ENCODE data around the gene FRMD4B. TPM values are rescaled to one million over a fixed set of nuclear protein-coding genes. Genes with fewer than 3 reads are reported as not detected.

FRMD4B gene
- total and polyA plus RNA-seq, 9 donors, result 4.2 to 42.0 (median 16.3) TPM

- H3K9me3 ChIP-seq, result no peaks in the 10 kb centered on the region
- H3K27me3 ChIP-seq, result no peaks in the 10 kb centered on the region
- DNase-seq, result peak in 1 of 5 donors; percentile 17
- no peak for TF ChIP-seq EP300 (IDR thresholded peaks at IDR 0.05)
- no peak for TF ChIP-seq CTCF (IDR thresholded peaks at IDR 0.05)
- TF ChIP-seq POLR2A (IDR thresholded peaks at IDR 0.05), result no peak
- H3K27ac ChIP-seq, result no peak overlapping the region
- 37 to 47% (median 39%) methylated on average over 4 of the region's 4 CpGs for WGBS, 3 donors
- H3K4me3 ChIP-seq, result no peak overlapping the region
- peaks cover 2% of the 10 kb centered on the region for H3K4me1 ChIP-seq (ENCODE audit: insufficient read depth)
- H3K36me3 ChIP-seq, result no peaks in the 10 kb centered on the region
- intact Hi-C loops (cut with DNase I), result loop anchor here in 1 of 4 donors (10.0 kb wide), 1 partner anchor 99 kb away; no protein-coding TSS in a partner anchor
These were observed 91.7 kb downstream of the FRMD4B start for GRCh38 chr3:69294014-69294766.

- no peak overlapping the region for H3K27ac ChIP-seq
- no peaks in the 10 kb centered on the region for H3K9me3 ChIP-seq
- H3K4me3 ChIP-seq, result no peak overlapping the region
- intact Hi-C loops (cut with DNase I), result loop anchor here in 1 of 4 donors (10.0 kb wide), 1 partner anchor 98 kb away; no protein-coding TSS in a partner anchor
- peaks cover 2% of the 10 kb centered on the region for H3K4me1 ChIP-seq (ENCODE audit: insufficient read depth)
- TF ChIP-seq POLR2A (IDR thresholded peaks at IDR 0.05), result no peak
- TF ChIP-seq EP300 (IDR thresholded peaks at IDR 0.05), result no peak
- TF ChIP-seq CTCF (IDR thresholded peaks at IDR 0.05), result no peak
- WGBS, 3 donors, result 94 to 97% (median 95%) methylated on average over 7 of the region's 7 CpGs
- H3K27me3 ChIP-seq, result no peaks in the 10 kb centered on the region
- no peak for DNase-seq
- no peaks in the 10 kb centered on the region for H3K36me3 ChIP-seq
These were observed 92.8 kb downstream of the FRMD4B start for GRCh38 chr3:69292959-69293574.

- 84 to 88% (median 86%) methylated on average over 4 of the region's 4 CpGs for WGBS, 3 donors
- Histone ChIP-seq H3K36me3 (no peaks in the 10 kb centered on the region), H3K4me3 (no peak overlapping the region), H3K9me3 (no peaks in the 10 kb centered on the region), H3K4me1 (ENCODE audit: insufficient read depth) (peaks cover 2% of the 10 kb centered on the region), H3K27me3 (no peaks in the 10 kb centered on the region), H3K27ac (no peak overlapping the region)
- no peak for TF ChIP-seq EP300 (IDR thresholded peaks at IDR 0.05)
- no peak for TF ChIP-seq CTCF (IDR thresholded peaks at IDR 0.05)
- no peak for TF ChIP-seq POLR2A (IDR thresholded peaks at IDR 0.05)
- intact Hi-C loops (cut with DNase I), result loop anchor here in 1 of 4 donors (10.0 kb wide), 1 partner anchor 97 kb away; no protein-coding TSS in a partner anchor
- no peak for DNase-seq
These were observed 93.7 kb downstream of the FRMD4B start for GRCh38 chr3:69292185-69292584.

GRCh38 chr3:69290430-69290829 lies 95.5 kb downstream of the FRMD4B start:
- H3K4me3 ChIP-seq, result no peak overlapping the region
- no peaks in the 10 kb centered on the region for H3K36me3 ChIP-seq
- no peak overlapping the region for H3K27ac ChIP-seq
- TF ChIP-seq EP300 (IDR thresholded peaks at IDR 0.05) (no peak), POLR2A (IDR thresholded peaks at IDR 0.05) (no peak), CTCF (IDR thresholded peaks at IDR 0.05) (no peak)
- H3K27me3 ChIP-seq, result no peaks in the 10 kb centered on the region
- WGBS, 3 donors, result 91 to 98% (median 93%) methylated on average over 3 of the region's 3 CpGs
- H3K4me1 ChIP-seq (ENCODE audit: insufficient read depth), result peaks cover 2% of the 10 kb centered on the region
- DNase-seq, result no peak
- no peaks in the 10 kb centered on the region for H3K9me3 ChIP-seq
- intact Hi-C loops (cut with DNase I), result loop anchor here in 1 of 4 donors (10.0 kb wide), 1 partner anchor 96 kb away; no protein-coding TSS in a partner anchor

Data from ovary (tissue), 9 donors.